ENCODE data around the gene RTBDN. TPM values are rescaled to one million over a fixed set of nuclear protein-coding genes. Genes with fewer than 3 reads are reported as not detected.

Gene RTBDN
- total RNA-seq, 1 donor from 2014 or later: not detected

DNA sequence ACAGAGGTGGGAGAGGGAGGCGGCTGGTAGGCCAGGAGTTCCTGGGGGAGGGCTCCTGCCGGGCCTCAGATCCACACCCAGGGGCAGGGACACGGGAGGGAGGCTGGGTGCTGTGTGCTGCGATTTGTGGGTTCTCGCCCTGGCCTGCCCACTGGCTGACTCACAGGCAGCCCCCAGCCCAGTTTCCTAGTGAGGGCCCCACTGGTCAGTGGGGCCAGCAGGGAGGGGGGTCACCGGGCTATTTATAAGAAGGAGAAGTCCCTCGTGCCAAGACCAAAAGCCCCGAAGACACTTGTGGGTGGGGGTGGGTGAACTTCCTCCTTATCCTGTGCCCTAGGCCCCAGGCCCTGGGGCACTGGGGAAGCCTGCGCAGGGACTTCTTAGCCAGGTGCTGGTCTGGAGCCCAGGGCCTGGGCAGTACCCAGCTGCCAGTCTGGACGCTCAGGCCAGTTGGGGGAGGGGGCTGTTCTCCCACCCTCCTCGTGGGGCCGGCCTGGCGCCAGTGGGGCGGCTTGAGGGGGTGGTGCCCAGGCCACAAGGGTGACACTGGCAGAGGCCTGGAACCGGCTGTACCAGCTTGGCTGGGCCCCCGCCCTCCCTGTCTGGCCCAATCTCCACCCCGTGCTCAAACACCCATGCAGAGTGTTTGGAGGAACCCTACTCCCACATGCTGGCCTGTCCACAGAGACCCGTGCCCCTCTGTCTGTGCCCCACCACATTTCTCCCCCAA, 48.1 kb downstream of the RTBDN start:
- Mint-ChIP-seq H3K27me3 (ENCODE audit: low read depth) (no peaks in the 10 kb centered on the region), H3K27ac (peak overlapping the region; percentile 68), H3K9me3 (no peaks in the 10 kb centered on the region)

DNA sequence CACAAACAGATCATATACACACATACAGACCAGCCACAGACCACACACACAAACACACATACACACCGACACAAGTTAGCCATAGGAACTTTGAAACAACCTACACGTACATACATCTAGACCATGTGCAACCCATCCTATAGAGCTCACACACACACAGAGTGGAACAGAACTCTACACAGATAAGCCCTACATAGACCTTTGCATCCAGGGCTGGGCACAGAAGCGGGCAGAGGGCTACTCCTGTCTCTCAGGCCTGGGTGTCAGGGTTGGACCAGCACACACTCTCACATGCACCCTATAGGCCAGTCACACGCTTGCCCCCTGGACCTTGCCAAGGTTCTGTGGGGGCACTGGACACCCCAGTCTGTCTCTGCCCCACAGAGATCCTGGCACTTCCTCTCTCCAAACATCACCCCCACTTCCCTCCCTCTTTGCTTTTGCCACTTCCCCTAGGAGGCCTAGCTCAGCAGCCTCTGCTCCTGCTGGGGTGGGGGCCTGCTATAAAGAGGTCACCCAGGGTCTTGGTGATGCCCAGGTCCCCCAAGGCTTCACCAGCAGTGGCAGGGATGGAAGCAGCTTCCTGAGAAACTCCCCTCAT, 48.8 kb downstream of the RTBDN start:
- no peak for DNase-seq (ENCODE audit: low spot score in 2 of 2, unreplicated experiment in 2 of 2)
- Mint-ChIP-seq H3K27me3 (ENCODE audit: low read depth) (no peaks in the 10 kb centered on the region), H3K27ac (no peak overlapping the region), H3K9me3 (no peaks in the 10 kb centered on the region), H3K36me3 (no peaks in the 10 kb centered on the region), H3K4me3 (no peak overlapping the region), H3K4me1 (peaks cover 27% of the 10 kb centered on the region)
- TF ChIP-seq, protein P1, sequence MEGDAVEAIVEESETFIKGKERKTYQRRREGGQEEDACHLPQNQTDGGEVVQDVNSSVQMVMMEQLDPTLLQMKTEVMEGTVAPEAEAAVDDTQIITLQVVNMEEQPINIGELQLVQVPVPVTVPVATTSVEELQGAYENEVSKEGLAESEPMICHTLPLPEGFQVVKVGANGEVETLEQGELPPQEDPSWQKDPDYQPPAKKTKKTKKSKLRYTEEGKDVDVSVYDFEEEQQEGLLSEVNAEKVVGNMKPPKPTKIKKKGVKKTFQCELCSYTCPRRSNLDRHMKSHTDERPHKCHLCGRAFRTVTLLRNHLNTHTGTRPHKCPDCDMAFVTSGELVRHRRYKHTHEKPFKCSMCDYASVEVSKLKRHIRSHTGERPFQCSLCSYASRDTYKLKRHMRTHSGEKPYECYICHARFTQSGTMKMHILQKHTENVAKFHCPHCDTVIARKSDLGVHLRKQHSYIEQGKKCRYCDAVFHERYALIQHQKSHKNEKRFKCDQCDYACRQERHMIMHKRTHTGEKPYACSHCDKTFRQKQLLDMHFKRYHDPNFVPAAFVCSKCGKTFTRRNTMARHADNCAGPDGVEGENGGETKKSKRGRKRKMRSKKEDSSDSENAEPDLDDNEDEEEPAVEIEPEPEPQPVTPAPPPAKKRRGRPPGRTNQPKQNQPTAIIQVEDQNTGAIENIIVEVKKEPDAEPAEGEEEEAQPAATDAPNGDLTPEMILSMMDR (IDR thresholded peaks at IDR 0.05; ENCODE audit: unreplicated experiment): no peak

More for the DNA sequence above, 48.1 kb downstream of the RTBDN start:
- no peak overlapping the region for H3K4me3 Mint-ChIP-seq
- no peaks in the 10 kb centered on the region for H3K36me3 Mint-ChIP-seq
- TF ChIP-seq, protein P1 (IDR thresholded peaks at IDR 0.05; ENCODE audit: unreplicated experiment): no peak
- no peak for DNase-seq (ENCODE audit: low spot score in 2 of 2, unreplicated experiment in 2 of 2)
- peaks cover 34% of the 10 kb centered on the region for H3K4me1 Mint-ChIP-seq

DNA sequence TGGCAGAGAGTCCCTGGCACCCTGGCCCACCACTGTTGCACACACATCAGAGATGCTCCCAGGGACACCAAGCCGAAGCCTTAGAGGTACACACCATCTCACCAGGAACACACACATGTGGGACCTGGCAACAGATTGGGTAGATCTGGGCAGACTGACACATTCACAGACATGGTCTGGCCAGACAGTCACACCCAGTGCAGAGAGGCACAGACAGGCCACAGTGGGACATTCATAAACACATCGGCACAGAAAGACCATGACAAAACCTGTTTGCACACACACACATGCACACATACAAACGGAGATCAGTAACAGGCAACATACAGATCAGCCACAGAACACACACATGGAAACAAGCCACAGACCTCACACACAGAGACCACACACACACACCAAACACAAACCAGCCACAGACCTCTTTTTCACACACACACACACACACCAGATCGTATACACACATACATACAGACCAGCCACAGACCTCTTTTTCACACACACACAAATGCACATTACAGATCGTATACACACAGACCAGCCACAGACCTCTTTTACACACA, 49.4 kb downstream of the RTBDN start:
- DNase-seq (ENCODE audit: low spot score in 2 of 2, unreplicated experiment in 2 of 2): no peak
- H3K36me3 Mint-ChIP-seq: no peaks in the 10 kb centered on the region

GRCh38 chr19:12784394-12784870, 49.9 kb downstream of the RTBDN start:
- Mint-ChIP-seq H3K27ac (no peak overlapping the region), H3K4me3 (no peak overlapping the region), H3K9me3 (no peaks in the 10 kb centered on the region), H3K4me1 (peaks cover 26% of the 10 kb centered on the region), H3K36me3 (no peaks in the 10 kb centered on the region), H3K27me3 (ENCODE audit: low read depth) (no peaks in the 10 kb centered on the region)
- DNase-seq (ENCODE audit: low spot score in 2 of 2, unreplicated experiment in 2 of 2): no peak
- TF ChIP-seq, protein P1 (IDR thresholded peaks at IDR 0.05; ENCODE audit: unreplicated experiment): no peak

More for the DNA sequence above, 49.4 kb downstream of the RTBDN start:
- Mint-ChIP-seq H3K9me3 (no peaks in the 10 kb centered on the region), H3K27ac (no peak overlapping the region), H3K4me3 (no peak overlapping the region), H3K27me3 (ENCODE audit: low read depth) (no peaks in the 10 kb centered on the region), H3K4me1 (peaks cover 23% of the 10 kb centered on the region)
- TF ChIP-seq, protein P1 (IDR thresholded peaks at IDR 0.05; ENCODE audit: unreplicated experiment): no peak

GRCh38 chr19:12783849-12784393, 50.5 kb downstream of the RTBDN start:
- Mint-ChIP-seq H3K27ac (peak overlapping the region; percentile 85), H3K36me3 (no peaks in the 10 kb centered on the region), H3K4me3 (peak overlapping the region; percentile 63), H3K9me3 (no peaks in the 10 kb centered on the region), H3K27me3 (ENCODE audit: low read depth) (no peaks in the 10 kb centered on the region), H3K4me1 (peaks cover 27% of the 10 kb centered on the region)
- TF ChIP-seq, protein P1 (IDR thresholded peaks at IDR 0.05; ENCODE audit: unreplicated experiment): no peak
- DNase-seq (ENCODE audit: low spot score in 2 of 2, unreplicated experiment in 2 of 2): no peak
